ENCODE measurements around the gene MYRF. TPM values are rescaled to one million over a fixed set of nuclear protein-coding genes. Genes with fewer than 3 reads are reported as not detected.

MYRF gene
- total and polyA plus RNA-seq, 4 donors: 11.9 to 41.2 (median 25.2) TPM

GRCh38 chr11:61810671-61811175 lies 58.3 kb downstream of the MYRF start:
- Histone ChIP-seq H3K27ac (ENCODE audit: low read depth in 1 of 2, low read length in 1 of 2) (no peak overlapping the region), H3K9ac (ENCODE audit: insufficient read depth in 1 of 2, low read length in 2 of 2) (no peak overlapping the region), H3K9me3 (ENCODE audit: control insufficient read depth in 4 of 4, insufficient read depth in 3 of 4, low read length in 3 of 4) (no peaks in the 10 kb centered on the region), H3K4me1 (ENCODE audit: control insufficient read depth in 5 of 5, insufficient read depth in 5 of 5, low read length in 5 of 5) (peaks cover 0 to 8% (median 0%) of the 10 kb centered on the region in 5 donors), H3K4me3 (no peak overlapping the region), H3K36me3 (ENCODE audit: control insufficient read depth in 4 of 4, insufficient read depth in 4 of 4, low read length in 4 of 4) (peaks cover 12 to 40% (median 31%) of the 10 kb centered on the region in 4 donors), H3K27me3 (ENCODE audit: control insufficient read depth in 3 of 3, insufficient read depth in 3 of 3, low read length in 2 of 3) (no peaks in the 10 kb centered on the region)
- 93% methylated on average over 8 of the region's 8 CpGs for WGBS, 2 donors
- TF ChIP-seq, protein P1, sequence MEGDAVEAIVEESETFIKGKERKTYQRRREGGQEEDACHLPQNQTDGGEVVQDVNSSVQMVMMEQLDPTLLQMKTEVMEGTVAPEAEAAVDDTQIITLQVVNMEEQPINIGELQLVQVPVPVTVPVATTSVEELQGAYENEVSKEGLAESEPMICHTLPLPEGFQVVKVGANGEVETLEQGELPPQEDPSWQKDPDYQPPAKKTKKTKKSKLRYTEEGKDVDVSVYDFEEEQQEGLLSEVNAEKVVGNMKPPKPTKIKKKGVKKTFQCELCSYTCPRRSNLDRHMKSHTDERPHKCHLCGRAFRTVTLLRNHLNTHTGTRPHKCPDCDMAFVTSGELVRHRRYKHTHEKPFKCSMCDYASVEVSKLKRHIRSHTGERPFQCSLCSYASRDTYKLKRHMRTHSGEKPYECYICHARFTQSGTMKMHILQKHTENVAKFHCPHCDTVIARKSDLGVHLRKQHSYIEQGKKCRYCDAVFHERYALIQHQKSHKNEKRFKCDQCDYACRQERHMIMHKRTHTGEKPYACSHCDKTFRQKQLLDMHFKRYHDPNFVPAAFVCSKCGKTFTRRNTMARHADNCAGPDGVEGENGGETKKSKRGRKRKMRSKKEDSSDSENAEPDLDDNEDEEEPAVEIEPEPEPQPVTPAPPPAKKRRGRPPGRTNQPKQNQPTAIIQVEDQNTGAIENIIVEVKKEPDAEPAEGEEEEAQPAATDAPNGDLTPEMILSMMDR (IDR thresholded peaks at IDR 0.05; ENCODE audit: control extremely low read depth, extremely low read depth): no peak
- DNase-seq (no peak), ATAC-seq (ENCODE audit: insufficient read depth, low FRiP score) (no peak)

- Histone ChIP-seq H3K36me3 (ENCODE audit: control insufficient read depth in 4 of 4, insufficient read depth in 4 of 4, low read length in 4 of 4) (peaks cover 8 to 35% (median 27%) of the 10 kb centered on the region in 4 donors), H3K4me1 (ENCODE audit: control insufficient read depth in 5 of 5, insufficient read depth in 5 of 5, low read length in 5 of 5) (peaks cover 0 to 8% (median 0%) of the 10 kb centered on the region in 5 donors), H3K27me3 (ENCODE audit: control insufficient read depth in 3 of 3, insufficient read depth in 3 of 3, low read length in 2 of 3) (no peaks in the 10 kb centered on the region), H3K9ac (ENCODE audit: insufficient read depth in 1 of 2, low read length in 2 of 2) (no peak overlapping the region), H3K4me3 (no peak overlapping the region), H3K27ac (ENCODE audit: low read depth in 1 of 2, low read length in 1 of 2) (no peak overlapping the region), H3K9me3 (ENCODE audit: control insufficient read depth in 4 of 4, insufficient read depth in 3 of 4, low read length in 3 of 4) (no peaks in the 10 kb centered on the region)
- 91 to 95% methylated on average over 5 of the region's 5 CpGs for WGBS, 2 donors
- DNase-seq: no peak
- TF ChIP-seq, protein P1 (IDR thresholded peaks at IDR 0.05; ENCODE audit: control extremely low read depth, extremely low read depth): no peak
- ATAC-seq (ENCODE audit: insufficient read depth, low FRiP score): no peak
These were observed 59.4 kb downstream of the MYRF start for GRCh38 chr11:61811831-61812230.

DNA sequence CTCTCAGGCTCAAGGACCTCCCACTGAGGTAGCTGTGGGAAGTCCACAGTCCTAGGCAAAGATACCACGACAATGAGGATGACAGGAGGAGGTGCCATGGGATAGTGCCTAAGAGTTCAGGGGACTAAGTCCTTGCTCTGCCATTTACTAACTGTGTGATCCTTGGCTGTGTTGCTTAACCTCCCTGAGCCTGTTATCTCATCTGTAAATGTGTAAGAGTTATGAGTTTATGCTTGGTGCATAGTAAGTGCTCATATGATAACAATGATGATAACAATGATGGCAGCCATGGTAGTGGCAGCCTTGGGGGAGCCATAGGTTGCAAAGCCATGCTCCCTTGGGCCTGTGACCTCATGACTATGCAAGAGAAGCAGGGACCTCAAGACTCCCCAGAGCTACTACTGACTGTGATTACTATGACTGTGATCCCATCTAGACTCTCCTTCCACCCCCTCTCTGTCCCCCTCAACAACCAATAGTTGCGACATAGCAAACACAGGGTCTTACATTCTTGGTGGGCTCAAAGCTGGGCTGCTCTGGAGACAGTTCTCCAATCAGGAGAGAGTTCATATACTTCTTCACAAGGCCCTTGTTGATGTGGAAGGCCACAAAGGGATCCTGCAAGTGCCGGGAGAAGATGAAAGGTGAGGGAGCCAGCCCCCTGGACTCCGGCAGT lies 60.4 kb downstream of the MYRF start:
- Histone ChIP-seq H3K4me1 (ENCODE audit: control insufficient read depth in 5 of 5, insufficient read depth in 5 of 5, low read length in 5 of 5) (peaks cover 0 to 14% (median 2%) of the 10 kb centered on the region in 5 donors), H3K27me3 (ENCODE audit: control insufficient read depth in 3 of 3, insufficient read depth in 3 of 3, low read length in 2 of 3) (no peaks in the 10 kb centered on the region), H3K36me3 (ENCODE audit: control insufficient read depth in 4 of 4, insufficient read depth in 4 of 4, low read length in 4 of 4) (peaks cover 8 to 35% (median 25%) of the 10 kb centered on the region in 4 donors), H3K9ac (ENCODE audit: insufficient read depth in 1 of 2, low read length in 2 of 2) (no peak overlapping the region), H3K4me3 (no peak overlapping the region), H3K27ac (ENCODE audit: low read depth in 1 of 2, low read length in 1 of 2) (no peak overlapping the region), H3K9me3 (ENCODE audit: control insufficient read depth in 4 of 4, insufficient read depth in 3 of 4, low read length in 3 of 4) (no peaks in the 10 kb centered on the region)
- DNase-seq (no peak), ATAC-seq (ENCODE audit: insufficient read depth, low FRiP score) (no peak)
- TF ChIP-seq, protein P1 (IDR thresholded peaks at IDR 0.05; ENCODE audit: control extremely low read depth, extremely low read depth): no peak
- WGBS, 2 donors: 94 to 96% methylated on average over 4 of the region's 4 CpGs
